GM21515 (cell line): ENCODE measurements around the gene POMC.
"Not testable (repeated sequence)": the region's sequence is repeated elsewhere in the genome, so short reads cannot be mapped to it uniquely, and the experiment has no call there.

ENCODE experiments used
- ATAC-seq: cut with Tn5 transposase; IDR thresholded peaks from one replicate; pipeline ENCODE4 v1.9.1; 2021; ENCODE audit not compliant: unreplicated experiment

POMC gene

DNA sequence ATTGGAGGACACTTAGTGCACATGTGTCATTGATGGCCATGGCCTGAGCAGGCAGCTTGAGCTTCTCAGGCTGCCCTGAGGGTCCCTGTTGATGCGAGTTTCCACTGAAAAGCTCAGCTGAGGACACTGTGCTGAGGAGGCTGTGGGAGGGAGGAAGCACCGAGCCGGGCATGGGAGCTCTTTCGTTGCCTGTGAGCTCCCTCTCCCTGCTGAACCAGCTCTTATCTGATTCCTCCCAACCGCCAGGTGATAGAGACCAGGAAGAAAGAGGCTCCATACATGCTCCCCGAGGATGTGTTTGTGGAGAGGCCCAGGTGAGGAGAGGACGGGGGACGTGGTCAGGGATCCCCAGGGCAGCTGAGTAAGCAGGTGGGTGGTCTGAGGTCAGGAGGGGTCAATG, 27.3 kb downstream of the POMC start:
- ATAC-seq = no peak

DNA sequence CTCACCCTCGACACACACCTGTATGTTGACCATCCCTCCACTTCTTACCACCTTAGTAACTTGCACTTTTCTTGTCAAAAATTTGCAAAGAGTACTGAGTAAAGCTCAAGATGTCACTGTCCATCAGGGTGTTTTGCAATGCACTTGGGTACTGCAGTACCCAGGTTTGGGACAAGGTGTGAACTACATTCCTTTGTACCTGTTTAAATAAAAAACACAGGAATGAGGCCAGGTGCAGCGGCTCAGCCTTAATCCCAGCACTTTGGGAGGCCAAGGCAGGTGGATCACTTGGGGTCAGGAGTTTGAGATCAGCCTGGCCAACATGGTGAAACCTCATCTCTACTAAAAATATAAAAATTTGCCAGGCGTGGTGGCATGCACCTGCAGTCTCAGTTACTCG, 27.8 kb downstream of the POMC start:
- not testable (repeated sequence) for ATAC-seq

DNA sequence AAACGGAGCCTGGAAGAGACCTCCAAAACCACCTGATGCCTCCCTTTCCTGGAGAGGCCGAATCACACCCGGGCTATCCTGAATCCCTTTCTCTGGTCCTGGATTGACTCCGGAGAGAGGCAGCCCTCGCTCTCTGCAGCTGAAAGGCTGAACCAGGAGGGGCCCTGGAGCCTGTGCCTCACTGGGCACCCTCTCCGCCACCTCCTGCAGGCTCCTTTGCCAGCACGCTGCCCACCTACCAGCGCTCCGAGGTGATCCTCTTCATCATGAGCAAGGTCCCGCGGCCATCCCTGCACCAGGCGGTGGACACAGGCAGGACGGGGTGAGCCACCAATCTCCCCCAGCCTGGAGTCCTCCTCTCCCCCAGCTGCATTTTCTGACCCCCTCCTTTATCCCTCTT, 35.7 kb downstream of the POMC start:
- no peak for ATAC-seq

DNA sequence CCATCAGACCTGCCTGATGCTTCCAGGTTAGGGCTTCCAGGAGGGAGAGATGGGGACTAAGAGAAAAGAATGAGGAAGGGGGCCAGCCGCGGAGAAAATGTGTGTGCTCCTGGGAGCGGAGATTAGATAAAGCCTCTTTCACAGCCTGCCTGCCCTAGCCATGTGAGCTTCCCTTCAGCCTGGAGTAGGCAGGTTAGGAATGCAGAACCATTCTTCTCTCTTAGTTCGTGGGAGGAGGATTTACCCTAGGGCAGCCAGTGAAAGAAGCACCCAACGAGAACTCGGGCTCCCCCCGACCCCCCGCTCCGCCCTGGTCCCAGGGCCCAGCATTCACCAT, 36.1 kb downstream of the POMC start:
- ATAC-seq = no peak

DNA sequence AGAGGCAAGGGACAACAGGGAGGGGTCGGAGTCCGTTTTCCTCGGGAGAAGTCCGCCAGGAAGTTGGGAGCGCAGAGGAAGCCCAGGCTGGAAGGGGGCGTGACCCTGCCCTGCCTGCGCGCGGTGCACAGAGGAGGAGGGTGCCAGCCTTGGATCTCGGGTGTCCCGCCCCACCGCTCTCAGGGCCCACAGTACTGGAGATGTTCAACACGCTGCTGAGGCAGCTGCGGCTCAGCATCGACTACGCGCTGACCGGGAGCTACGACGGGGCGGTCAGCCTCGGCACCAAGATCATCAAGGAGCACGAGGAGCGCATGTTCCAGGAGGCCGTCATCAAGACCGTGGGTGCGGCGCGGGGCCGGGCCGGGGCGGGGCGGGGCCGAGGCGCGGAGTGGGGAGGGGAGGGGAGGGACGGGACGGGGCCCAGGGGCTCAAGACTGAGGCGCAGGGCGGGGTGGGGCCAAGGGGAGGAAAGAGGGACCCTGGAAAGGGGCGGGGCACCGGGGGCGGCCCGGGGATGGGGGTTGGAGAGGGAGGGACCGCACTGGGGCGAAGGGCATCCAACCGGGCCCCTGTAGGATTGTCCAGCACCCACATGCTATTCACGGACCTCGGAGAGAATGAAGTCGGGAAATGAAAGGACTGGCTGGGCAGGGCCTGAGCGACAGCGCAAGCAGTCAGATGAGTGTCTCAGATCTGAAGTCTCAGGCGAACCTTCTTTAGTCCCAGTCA, 36.6 kb downstream of the POMC start:
- ATAC-seq = no peak

DNA sequence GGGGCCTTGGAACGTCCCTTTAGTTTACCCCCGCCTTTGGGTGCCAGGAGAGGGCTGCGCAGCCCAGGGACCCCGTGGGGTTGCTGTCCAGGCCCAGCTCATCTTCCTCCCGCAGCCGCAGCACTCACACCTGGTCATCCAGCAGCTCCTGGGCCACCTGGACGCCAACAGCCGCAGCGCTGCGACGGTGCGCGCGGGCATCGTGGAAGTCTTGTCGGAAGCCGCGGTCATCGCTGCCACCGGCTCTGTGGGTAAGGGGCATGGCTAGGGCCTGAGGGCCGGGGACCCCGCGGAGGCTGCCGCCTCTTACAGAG, 37.2 kb downstream of the POMC start:
- ATAC-seq = no peak

DNA sequence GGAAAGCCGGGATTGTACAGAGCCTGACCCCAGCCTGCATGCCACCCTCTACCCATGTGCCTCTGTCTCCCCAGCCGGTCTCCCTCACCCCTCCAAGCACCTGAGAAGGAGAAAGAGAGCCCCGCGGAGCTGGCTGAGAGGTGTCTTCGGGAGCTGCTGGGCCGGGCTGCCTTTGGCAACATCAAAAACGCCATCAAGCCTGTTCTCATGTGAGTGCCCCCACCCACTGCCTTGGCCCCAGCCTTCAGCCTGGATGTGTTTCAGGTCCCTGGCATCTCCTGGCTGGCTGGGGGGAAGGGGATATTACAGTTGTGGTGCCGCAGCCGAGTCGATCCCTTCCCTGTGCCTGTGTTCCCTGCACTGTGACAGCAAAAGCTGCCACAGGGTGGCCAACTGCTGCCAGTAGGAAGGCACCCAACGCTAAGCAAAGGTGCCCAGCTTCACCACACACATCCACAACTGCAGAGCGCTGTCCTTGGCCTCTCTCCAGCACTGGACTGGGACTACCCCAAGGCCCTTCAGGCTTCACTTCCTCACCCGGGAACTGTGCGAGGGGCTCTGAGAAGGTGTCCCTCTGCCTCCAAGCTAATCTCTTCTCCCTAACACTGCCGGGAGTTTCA, 38.4 kb downstream of the POMC start:
- no peak for ATAC-seq

DNA sequence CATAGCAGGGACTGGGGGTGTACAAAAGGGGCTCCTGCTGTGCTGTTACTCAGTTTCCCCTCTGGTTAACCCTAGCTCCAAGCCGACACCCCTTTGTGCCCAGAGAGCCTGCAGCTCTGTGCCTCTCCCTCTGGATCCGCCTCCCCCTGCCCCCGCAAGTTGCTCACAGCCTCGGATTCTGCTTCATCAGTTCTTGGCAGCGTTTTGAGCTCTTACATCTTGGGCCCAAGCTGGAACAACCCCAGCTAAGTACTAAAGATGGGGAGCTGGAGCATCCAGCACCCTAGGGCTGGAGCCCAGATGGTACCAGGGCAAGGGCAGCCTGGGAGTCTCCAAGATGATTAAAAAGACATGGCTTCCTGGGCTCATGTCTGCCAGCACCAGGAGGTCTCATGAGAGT, 40.7 kb downstream of the POMC start:
- ATAC-seq = no peak

DNA sequence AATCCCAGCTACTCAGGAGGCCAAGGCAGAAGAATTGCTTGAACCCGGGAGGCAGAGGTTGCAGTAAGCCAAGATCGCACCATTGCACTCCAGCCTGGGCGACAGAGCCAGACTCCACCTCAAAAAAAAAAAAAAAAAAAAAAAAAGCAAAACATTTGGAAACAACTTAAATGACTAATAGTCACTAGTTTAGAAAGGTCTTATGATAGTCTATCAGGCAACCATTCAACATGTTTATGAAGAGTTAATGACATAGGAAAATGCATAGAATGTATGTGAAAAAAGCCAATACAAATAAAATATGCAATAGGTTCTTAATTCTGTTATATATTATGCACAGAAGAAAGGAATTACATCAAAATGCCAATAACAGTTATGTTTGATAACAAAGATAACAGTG, 41.3 kb downstream of the POMC start:
- ATAC-seq = not testable (repeated sequence)

DNA sequence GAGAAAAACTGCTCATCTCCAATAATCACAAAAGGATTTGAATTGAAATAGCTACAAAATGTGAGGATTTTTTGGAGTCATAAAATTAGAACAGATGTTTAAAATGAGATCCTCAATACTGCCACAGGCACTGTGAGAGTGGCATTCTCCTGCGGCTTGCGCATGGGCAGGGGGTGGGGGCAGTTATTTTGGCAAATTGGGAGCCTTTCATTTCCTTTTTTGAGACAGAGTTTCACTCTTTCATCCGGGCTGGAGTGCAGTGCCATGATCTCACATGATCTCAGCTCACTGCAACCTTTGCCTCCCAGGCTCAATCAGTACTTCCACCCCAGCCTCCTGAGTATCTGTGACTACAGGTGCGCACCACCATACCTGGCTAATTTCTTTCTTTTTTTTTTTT, 42.4 kb downstream of the POMC start:
- ATAC-seq = no peak

DNA sequence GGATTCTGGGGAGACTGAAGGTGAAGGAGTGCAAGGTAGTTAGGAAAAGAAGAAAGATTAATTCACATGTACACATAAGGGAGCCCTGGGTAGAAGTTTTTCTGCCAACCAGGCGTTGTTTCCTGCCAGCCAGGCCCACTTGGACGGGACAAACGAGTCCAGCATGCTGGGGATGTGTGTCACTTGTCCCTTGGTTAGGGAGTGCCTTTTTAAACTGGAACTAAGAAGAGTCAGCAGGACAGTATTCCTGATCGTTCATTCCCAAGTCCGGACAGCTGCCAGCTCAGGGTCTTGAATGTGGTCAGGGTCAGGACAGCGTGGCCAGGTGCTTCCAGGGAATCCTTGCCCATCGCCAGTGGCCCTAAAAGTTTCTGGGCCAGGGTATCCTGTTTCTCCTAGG, 43.2 kb downstream of the POMC start:
- no peak for ATAC-seq

DNA sequence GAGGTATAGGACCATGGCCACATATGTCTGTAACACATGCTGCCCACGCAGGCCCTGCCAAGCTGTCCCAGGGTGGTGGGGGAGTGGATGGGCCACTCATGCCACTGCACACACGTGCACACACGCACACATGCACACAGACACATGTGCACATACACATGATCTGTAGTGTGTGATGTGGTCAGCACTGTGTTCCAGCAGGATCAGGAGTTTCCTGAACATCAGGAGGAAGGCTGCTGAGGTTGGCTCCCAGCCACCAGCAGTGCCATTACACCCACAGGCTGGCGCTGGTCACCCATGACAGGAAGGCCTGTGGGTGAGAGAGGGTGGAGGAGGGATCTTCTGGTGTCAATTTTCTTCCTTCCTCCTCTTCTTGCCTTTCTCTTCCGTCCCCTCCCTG, 44.7 kb downstream of the POMC start:
- ATAC-seq = no peak

DNA sequence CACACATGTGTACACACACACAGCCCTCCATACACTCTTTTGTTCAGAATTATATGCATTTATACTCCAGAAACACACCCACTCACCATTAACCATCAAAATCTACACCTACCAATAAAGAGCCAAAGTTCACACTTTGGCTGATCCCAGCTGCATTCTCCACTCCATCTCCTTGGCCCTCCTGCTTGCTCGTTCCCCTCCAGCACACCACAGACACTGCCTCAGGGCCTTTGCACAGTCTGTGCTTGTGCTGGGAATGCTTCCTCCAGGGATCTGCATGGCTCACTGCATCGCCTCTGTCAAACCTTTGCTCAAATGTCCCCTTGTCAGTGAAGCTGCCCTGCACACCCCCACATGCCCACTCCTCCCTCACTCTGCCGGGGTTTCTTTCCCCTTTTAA, 46.0 kb downstream of the POMC start:
- ATAC-seq = no peak

DNA sequence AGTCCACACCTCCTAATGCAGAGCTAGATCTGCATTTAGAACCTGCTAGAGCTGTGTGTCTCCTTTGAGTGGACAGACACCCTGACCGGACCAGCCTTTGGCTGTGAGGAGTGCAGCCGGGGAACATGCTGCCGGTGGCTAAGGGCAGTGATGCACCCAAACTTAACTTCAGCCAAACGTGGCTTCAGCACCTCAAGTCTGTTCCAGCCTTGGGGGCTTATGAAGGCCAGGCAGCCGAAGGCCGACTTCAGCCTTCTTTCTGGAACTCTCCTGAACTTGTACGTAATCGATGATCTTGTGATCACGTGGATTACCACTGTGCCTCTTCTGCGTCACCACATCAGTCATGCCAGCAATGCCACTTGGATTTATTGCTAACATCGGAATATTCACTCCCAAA, 49.1 kb downstream of the POMC start:
- ATAC-seq = no peak

DNA sequence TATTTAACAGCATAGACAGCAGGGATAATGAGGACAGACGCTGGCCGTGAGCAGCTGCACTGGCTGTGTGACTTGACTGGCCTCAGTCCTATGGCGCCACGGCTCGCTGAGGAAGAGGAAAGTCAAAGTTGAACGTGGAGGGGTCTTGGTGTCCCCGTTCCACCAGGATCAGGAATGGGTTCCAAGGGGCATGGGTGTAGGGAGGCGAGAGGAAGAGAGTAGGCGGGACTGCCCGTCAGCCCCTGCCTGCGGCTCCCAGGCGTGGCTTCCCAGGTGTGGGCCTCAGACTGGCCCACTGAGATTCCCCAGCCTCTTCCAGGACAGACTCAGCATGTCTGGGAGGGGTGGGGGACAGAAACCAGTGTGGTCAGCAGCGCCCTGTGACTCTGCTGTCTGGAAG, 51.4 kb downstream of the POMC start:
- ATAC-seq = no peak

DNA sequence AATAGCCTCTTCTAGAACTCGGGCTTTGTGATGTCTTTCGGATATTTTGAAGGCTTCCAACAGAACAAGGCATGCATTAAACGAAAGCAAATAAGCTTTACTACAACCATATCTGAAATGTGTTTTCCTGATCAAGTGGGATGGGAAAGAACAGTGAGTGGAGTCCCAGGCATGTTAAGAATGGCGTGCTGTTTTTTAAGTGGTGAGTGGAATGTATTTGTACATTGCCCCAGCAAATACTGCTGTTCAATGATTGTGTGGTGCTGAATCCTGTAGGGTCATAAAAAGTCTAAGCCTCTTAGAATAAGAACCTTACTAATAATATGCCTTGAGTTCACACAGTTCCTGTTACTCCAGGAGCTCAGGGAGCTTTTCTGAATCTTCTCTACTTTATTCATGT, 52.5 kb downstream of the POMC start:
- no peak for ATAC-seq

DNA sequence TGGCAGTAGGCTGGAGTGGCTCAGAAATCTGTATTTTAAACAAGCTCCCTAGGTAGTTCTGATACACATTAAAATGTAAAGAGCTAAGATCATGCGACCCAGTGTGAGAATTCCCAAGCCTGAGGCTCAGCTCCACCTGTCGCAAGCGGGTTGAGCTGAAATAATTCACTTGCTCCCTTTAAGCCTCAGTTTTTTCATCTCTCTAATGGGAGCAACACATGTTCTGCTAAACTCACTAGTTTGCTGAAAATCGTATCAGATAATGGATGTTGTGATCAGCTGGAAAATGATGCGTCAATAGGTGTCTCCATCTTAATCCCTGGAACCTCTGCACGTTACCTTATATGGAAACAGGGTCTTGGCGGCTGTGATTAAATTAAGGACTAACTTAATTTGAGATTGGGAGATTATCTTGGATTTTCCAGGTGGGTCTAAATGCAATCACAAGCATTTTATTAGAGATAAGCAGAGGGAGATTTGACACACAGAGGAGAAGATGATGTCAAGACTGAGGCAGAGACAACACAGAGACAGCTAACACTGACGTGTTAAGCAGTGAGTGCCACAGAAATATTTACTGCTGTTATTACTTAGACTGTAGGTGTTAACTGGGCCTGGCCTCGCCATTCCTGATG, 53.0 kb downstream of the POMC start:
- ATAC-seq = no peak

DNA sequence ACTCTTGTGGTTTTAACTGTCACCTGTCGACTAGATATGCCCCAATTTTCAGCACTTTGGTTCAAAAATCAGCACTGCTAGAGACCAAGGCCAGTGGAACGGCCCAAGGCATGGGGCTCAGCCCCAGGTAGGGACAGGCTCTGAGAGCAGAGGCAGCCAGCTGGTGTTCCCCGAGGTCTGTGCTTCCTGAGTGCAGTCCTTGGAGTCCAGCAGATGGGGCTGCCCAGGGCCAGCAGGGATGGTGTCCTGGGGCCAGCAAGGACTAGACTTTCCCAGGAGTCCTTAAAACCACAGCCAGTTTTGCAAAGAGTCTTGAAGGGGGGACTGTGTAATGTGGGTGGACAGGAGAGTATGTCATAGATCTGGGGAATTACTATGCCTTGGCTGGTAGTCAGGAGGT, 56.3 kb downstream of the POMC start:
- no peak for ATAC-seq
